HepG2 (cell line): ENCODE results near the gene APOD. TPM values are rescaled to one million over a fixed set of nuclear protein-coding genes. Genes with fewer than 3 reads are reported as not detected.

ENCODE experiments used
- CENPX ChIP-seq: sonication (generic); formaldehyde crosslinking; IDR thresholded peaks from 2 replicates; pipeline ENCODE4 v1.9.0; 2021; ENCODE audit warnings: mild to moderate bottlenecking, missing genetic modification reagents, moderate library complexity
- DMAP1 ChIP-seq: IDR thresholded peaks from 2 replicates; pipeline ENCODE4 v1.6.1; 2016
- MYC ChIP-seq: sonication (generic); formaldehyde crosslinking; IDR thresholded peaks from 2 replicates; pipeline ENCODE4 v1.9.0; 2021; ENCODE audit warnings: missing genetic modification reagents, borderline replicate concordance
- NFYC ChIP-seq: IDR thresholded peaks from 2 replicates; pipeline ENCODE4 v1.6.1; 2016; ENCODE audit warnings: missing genetic modification reagents, missing compliant biosample characterization
- POGZ ChIP-seq: sonication (generic); formaldehyde crosslinking; IDR thresholded peaks from 2 replicates; pipeline ENCODE4 v1.4.0; 2020; ENCODE audit warnings: mild to moderate bottlenecking, missing genetic modification reagents
- SOX6 ChIP-seq, 2 experiments: fragments of 450-650 bp in 1 of 2; sonication (generic) in 1 of 2; formaldehyde crosslinking in 1 of 2; IDR thresholded peaks; 2 replicates each; pipeline versions ENCODE4 v1.4.0 to v1.6.1; 2017 to 2020; ENCODE audit warnings: antibody characterized with exemption in 1 of 2, mild to moderate bottlenecking in 1 of 2, missing genetic modification reagents in 1 of 2
- THYN1 ChIP-seq: sonication (generic); formaldehyde crosslinking; IDR thresholded peaks from 2 replicates; pipeline ENCODE4 v1.8.1; 2023; ENCODE audit warnings: low read depth, mild to moderate bottlenecking, moderate library complexity, missing genetic modification reagents, borderline replicate concordance
- ZNF101 ChIP-seq: sonication (generic); formaldehyde crosslinking; IDR thresholded peaks from 2 replicates; pipeline ENCODE4 v1.4.0; 2020; ENCODE audit warnings: mild to moderate bottlenecking, low read depth, missing genetic modification reagents, borderline replicate concordance
- ZNF292 ChIP-seq: sonication (generic); formaldehyde crosslinking; IDR thresholded peaks from 2 replicates; pipeline ENCODE4 v1.8.1; 2022; ENCODE audit warnings: mild to moderate bottlenecking, low read depth, missing genetic modification reagents, borderline replicate concordance
- ZNF468 ChIP-seq: sonication (generic); formaldehyde crosslinking; IDR thresholded peaks from 2 replicates; pipeline ENCODE4 v1.8.0; 2022; ENCODE audit warnings: mild to moderate bottlenecking, moderate library complexity, missing genetic modification reagents
- ZNF547 ChIP-seq: sonication (generic); formaldehyde crosslinking; IDR thresholded peaks from 2 replicates; pipeline ENCODE4 v1.5.1; 2020; ENCODE audit warnings: mild to moderate bottlenecking, missing genetic modification reagents
- ZNF670 ChIP-seq: sonication (generic); formaldehyde crosslinking; IDR thresholded peaks from 2 replicates; pipeline ENCODE4 v1.8.0; 2022; ENCODE audit warnings: mild to moderate bottlenecking, missing genetic modification reagents, borderline replicate concordance
- polyA plus RNA-seq, 8 experiments: library from polyadenylated mRNA; depleted of rRNA in 3 of 8; stranded (reverse) in 7 of 8; unstranded in 1 of 8; fragments of >200 nt; fragmentation: Illumina TruSeq in 4 of 8; extraction: Trizol in 4 of 8; gene quantifications; 2 replicates each; pipeline versions ENCODE4 v1.2.1 to v1.2.3, GENCODE V29; 2011 to 2016; ENCODE audit warnings: low read depth in 4 of 8, missing spikeins in 1 of 8, mixed read lengths in 1 of 8; ENCODE audit not compliant: insufficient read depth in 1 of 8
- total RNA-seq, 5 experiments: library from RNA; depleted of rRNA; stranded (reverse); fragments of >200 nt; fragmentation: Illumina TruSeq; extraction: Trizol; gene quantifications; 2 replicates each; pipeline ENCODE4 v1.2.3, GENCODE V29; 2016; ENCODE audit warnings: low read depth in 1 of 5
- TF ChIP-seq, protein P1 (sequence below), 2 experiments: fragments of 450-650 bp in 1 of 2; sonication (generic) in 1 of 2; formaldehyde crosslinking in 1 of 2; IDR thresholded peaks; 2 replicates each; pipeline versions ENCODE4 v1.6.1 to v1.8.0; 2016 to 2022; ENCODE audit warnings: antibody characterized with exemption in 1 of 2, mild to moderate bottlenecking in 1 of 2, missing genetic modification reagents in 1 of 2
- TF ChIP-seq, protein P2 (sequence below): IDR thresholded peaks from 2 replicates; pipeline ENCODE4 v1.6.1; 2016; ENCODE audit warnings: control low read depth
- TF ChIP-seq, protein P3 (sequence below): sonication (generic); formaldehyde crosslinking; IDR thresholded peaks from 2 replicates; pipeline ENCODE4 v1.4.0; 2020; ENCODE audit warnings: low read depth, missing genetic modification reagents

Gene APOD
- total and polyA plus RNA-seq, 2 of the 13 experiments (the other 11 are each of a cell fraction or from before 2014, with no cell fraction given): not detected

DNA sequence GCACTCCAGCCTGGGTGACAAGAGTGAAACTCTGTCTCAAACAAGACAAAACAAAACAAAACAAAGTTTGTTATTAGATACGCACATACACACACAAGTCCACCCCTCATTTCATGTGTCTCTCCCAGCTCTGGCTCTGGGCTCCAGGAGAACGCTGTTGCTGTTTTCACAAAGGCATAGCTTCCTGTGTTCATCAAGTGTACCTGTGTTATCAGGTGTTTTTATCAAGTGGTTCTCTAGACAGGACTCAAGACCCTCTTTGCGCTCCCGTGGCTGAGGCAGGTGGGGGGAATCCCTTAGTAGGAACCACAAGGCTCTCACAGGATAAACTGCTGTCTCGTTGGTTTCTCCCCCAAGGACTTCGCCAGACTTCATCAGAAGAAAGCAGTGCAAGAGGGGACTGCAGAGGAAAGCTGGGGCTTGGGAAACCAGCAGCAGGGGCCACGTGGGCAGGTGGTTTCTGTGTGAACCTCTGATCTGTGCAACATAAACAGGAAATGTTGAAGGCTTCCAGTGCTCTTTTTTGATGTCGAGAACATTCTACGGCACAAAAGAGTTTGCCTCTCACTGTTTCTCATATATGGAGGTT lies 33.7 kb downstream of the APOD start (continued):
- TF ChIP-seq, protein P1, sequence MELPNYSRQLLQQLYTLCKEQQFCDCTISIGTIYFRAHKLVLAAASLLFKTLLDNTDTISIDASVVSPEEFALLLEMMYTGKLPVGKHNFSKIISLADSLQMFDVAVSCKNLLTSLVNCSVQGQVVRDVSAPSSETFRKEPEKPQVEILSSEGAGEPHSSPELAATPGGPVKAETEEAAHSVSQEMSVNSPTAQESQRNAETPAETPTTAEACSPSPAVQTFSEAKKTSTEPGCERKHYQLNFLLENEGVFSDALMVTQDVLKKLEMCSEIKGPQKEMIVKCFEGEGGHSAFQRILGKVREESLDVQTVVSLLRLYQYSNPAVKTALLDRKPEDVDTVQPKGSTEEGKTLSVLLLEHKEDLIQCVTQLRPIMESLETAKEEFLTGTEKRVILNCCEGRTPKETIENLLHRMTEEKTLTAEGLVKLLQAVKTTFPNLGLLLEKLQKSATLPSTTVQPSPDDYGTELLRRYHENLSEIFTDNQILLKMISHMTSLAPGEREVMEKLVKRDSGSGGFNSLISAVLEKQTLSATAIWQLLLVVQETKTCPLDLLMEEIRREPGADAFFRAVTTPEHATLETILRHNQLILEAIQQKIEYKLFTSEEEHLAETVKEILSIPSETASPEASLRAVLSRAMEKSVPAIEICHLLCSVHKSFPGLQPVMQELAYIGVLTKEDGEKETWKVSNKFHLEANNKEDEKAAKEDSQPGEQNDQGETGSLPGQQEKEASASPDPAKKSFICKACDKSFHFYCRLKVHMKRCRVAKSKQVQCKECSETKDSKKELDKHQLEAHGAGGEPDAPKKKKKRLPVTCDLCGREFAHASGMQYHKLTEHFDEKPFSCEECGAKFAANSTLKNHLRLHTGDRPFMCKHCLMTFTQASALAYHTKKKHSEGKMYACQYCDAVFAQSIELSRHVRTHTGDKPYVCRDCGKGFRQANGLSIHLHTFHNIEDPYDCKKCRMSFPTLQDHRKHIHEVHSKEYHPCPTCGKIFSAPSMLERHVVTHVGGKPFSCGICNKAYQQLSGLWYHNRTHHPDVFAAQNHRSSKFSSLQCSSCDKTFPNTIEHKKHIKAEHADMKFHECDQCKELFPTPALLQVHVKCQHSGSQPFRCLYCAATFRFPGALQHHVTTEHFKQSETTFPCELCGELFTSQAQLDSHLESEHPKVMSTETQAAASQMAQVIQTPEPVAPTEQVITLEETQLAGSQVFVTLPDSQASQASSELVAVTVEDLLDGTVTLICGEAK (IDR thresholded peaks at IDR 0.05): no peak
- TF ChIP-seq, protein P1 (CRISPR knock-in tag; IDR thresholded peaks at IDR 0.05): no peak
- no peak for TF ChIP-seq THYN1 (CRISPR knock-in tag)
- no peak for TF ChIP-seq SOX6 (IDR thresholded peaks at IDR 0.05)
- peak; percentile 8; the same call in 1 of the 2 replicates for TF ChIP-seq SOX6 (CRISPR knock-in tag; IDR thresholded peaks at IDR 0.05)
- TF ChIP-seq POGZ: no peak
- TF ChIP-seq ZNF468 (CRISPR knock-in tag): no peak
- TF ChIP-seq ZNF292 (CRISPR knock-in tag): no peak
- TF ChIP-seq ZNF101: no peak
- TF ChIP-seq, protein P2, sequence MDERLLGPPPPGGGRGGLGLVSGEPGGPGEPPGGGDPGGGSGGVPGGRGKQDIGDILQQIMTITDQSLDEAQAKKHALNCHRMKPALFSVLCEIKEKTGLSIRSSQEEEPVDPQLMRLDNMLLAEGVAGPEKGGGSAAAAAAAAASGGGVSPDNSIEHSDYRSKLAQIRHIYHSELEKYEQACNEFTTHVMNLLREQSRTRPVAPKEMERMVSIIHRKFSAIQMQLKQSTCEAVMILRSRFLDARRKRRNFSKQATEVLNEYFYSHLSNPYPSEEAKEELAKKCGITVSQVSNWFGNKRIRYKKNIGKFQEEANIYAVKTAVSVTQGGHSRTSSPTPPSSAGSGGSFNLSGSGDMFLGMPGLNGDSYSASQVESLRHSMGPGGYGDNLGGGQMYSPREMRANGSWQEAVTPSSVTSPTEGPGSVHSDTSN: no peak
- no peak for TF ChIP-seq NFYC (CRISPR knock-in tag)
- TF ChIP-seq, protein P3, sequence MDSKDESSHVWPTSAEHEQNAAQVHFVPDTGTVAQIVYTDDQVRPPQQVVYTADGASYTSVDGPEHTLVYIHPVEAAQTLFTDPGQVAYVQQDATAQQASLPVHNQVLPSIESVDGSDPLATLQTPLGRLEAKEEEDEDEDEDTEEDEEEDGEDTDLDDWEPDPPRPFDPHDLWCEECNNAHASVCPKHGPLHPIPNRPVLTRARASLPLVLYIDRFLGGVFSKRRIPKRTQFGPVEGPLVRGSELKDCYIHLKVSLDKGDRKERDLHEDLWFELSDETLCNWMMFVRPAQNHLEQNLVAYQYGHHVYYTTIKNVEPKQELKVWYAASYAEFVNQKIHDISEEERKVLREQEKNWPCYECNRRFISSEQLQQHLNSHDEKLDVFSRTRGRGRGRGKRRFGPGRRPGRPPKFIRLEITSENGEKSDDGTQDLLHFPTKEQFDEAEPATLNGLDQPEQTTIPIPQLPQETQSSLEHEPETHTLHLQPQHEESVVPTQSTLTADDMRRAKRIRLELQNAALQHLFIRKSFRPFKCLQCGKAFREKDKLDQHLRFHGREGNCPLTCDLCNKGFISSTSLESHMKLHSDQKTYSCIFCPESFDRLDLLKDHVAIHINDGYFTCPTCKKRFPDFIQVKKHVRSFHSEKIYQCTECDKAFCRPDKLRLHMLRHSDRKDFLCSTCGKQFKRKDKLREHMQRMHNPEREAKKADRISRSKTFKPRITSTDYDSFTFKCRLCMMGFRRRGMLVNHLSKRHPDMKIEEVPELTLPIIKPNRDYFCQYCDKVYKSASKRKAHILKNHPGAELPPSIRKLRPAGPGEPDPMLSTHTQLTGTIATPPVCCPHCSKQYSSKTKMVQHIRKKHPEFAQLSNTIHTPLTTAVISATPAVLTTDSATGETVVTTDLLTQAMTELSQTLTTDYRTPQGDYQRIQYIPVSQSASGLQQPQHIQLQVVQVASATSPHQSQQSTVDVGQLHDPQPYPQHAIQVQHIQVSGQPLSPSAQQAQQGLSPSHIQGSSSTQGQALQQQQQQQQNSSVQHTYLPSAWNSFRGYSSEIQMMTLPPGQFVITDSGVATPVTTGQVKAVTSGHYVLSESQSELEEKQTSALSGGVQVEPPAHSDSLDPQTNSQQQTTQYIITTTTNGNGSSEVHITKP (CRISPR knock-in tag): no peak
- no peak for TF ChIP-seq ZNF670 (CRISPR knock-in tag)
- TF ChIP-seq ZNF547 (CRISPR knock-in tag): no peak
- TF ChIP-seq CENPX (CRISPR knock-in tag): no peak
- TF ChIP-seq DMAP1 (CRISPR knock-in tag): peak; percentile 42; the same call in 1 of the 2 replicates
- TF ChIP-seq MYC (CRISPR knock-in tag): peak; percentile 71; the same call in 1 of the 2 replicates
